ENCODE measurements around the gene R3HDM4. TPM values are rescaled to one million over a fixed set of nuclear protein-coding genes. Genes with fewer than 3 reads are reported as not detected.
"Not testable (repeated sequence)": the region's sequence is repeated elsewhere in the genome, so short reads cannot be mapped to it uniquely, and the experiment has no call there.

R3HDM4 gene
- total RNA-seq, 1 donor from 2014 or later = 75.7 TPM

DNA sequence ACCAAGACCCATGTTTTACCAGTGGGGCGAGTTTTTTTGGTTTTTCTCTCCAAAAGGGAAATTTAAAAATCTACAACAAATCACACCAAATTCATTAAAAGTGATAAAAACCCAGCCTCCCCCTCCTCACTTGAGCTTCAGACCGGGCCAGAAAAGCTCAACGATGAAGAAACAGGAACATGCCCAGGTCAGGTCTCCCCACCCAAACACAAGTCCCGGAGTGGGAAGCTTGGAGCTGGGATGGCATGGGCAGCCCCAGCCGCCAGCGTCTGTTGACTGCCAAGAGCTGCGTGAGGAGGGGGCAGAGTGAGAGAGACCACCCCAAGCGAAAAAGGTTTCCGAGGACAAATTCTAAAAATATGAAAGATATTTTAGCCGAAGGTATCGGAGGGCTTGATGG is 16.0 kb downstream of the R3HDM4 start:
- no peak for DNase-seq (ENCODE audit: extremely low read depth, low read depth, low spot score)

DNA sequence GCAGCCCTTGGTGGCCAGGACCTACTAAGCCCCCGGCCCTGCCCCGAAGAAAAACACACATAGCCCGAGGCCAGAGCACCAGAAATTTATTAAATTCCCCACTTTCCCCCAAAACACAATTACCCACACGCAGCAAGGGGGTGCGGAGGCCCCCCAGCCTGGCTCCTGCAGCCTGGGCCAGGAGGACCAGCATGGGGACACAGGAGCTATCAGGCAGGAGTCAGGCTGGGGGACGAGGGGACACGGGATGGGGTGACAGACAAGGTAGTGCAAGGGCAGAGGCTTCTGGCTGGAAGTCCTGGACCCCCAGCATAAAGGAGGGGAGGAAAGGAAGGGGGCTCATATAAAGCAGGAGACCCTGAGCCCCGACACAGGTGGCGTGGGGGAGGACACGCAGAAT is 16.6 kb downstream of the R3HDM4 start:
- no peak for DNase-seq (ENCODE audit: extremely low read depth, low read depth, low spot score)

DNA sequence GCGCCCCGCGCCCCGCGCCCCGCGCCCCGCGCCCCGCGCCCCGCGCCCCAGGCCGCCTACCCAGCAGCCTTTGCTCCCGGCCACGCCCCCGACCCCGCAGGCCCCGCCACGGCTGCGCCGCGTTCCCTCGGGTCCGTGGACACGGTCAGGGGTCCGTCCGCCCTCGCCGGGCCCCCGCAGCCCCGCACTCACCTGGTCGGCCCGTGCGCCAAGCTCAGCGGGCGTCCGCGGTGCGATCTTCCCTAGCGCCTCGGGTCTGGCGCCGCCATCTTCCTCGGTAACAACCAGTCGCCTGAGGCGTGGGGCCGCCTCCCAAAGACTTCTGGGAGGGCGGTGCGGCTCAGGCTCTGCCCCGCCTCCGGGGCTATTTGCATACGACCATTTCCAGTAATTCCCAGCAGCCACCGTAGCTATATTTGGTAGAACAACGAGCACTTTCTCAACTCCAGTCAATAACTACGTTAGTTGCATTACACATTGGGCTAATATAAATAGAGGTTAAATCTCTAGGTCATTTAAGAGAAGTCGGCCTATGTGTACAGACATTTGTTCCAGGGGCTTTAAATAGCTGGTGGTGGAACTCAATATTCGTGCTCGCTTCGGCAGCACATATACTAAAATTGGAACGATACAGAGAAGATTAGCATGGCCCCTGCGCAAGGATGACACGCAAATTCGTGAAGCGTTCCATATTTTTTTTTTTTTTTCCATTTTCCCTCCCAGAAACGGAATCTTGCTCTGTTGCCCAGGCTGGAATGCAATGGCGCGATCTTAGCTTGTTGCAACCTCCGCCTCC is 19.9 kb downstream of the R3HDM4 start, which contains the start of the genes MED16 and RNU6-9:
Gene MED16 (minus strand): TSS at position 294 of the 796 bp plus-strand sequence. CDS start 2,056 bp downstream, outside the sequence.
Gene RNU6-9 (plus strand): TSS at position 591 of the 796 bp plus-strand sequence.
- DNase-seq (ENCODE audit: extremely low read depth, low read depth, low spot score) = peak; percentile 77

DNA sequence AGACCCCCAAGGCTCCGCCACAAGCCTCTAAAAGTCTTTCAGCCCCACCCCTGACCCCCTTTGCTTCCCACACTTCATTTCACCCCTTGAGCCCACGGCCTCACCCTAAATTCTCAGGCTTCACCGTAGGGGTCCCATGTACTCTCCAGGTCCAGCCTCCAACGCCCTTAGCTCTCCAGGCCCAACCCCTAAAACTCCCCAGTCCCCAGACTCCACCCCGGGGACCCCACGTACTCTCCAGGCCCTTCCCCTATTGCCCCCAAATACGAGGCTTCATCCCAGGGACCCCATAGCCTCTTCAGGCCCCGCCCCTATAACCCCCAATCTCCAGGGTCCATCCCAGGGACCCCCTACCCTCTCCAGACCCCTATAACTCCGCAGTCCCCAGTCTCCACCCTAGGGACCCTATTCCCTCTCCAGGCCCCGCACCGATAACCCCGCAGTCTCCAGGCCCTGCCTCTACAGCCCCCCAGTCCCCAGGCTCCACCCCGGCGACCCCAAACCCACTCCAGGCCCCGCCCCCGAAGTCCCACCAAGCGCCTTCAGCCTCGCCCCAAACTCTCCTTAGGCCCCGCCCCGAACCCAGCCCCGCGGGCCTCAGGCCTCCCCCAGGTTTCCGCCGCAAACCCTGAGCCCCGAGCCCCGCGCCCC is 20.7 kb downstream of the R3HDM4 start:
- DNase-seq (ENCODE audit: extremely low read depth, low read depth, low spot score) = no peak

DNA sequence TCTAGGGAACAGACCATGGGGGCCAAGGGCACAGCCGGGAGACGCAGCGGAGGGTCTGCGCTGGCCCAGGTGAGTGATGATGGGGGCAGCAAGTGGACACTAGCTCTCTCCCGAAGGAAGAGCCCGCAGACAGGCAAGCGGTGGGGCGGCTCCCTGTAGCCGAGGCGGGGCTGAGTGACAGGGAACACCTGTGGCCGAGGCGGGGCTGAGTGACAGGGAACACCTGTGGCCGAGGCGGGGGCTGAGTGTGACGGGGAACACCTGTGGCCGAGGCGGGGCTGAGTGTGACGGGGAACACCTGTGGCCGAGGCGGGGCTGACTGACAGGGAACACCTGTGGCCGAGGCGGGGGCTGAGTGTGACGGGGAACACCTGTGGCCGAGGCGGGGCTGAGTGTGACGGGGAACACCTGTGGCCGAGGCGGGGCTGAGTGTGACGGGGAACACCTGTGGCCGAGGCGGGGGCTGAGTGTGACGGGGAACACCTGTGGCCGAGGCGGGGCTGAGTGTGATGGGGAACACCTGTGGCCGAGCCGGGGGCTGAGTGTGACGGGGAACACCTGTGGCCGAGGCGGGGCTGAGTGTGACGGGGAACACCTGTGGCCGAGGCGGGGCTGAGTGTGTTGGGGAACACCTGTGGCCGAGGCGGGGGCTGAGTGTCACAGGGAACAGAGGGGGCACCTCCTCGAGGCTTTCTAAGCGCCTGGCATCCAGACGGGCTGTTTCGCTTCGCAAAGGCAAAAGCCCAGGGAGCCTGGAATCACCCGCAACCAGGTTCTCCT is 21.4 kb downstream of the R3HDM4 start:
- DNase-seq (ENCODE audit: extremely low read depth, low read depth, low spot score) = not testable (repeated sequence)

DNA sequence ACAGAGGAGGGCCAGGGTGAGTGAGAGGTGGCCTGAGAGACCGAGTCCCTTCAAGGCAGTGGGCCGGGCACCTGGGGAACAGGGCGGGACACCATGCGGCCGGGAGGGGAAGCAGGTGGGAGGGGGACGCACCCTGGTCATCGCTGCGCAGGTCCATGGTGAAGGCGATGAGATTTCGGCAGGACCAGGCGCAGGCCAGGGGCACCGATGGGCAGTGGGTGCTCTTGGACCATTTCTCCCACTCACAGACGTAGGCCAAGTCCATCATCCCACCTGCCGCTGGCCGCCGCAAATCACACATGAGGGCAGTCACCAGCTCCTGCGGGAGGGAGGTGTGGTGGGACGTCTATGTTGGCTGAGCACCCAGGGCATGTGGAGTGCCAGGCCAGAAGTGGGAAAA is 22.2 kb downstream of the R3HDM4 start:
- DNase-seq (ENCODE audit: extremely low read depth, low read depth, low spot score) = no peak

DNA sequence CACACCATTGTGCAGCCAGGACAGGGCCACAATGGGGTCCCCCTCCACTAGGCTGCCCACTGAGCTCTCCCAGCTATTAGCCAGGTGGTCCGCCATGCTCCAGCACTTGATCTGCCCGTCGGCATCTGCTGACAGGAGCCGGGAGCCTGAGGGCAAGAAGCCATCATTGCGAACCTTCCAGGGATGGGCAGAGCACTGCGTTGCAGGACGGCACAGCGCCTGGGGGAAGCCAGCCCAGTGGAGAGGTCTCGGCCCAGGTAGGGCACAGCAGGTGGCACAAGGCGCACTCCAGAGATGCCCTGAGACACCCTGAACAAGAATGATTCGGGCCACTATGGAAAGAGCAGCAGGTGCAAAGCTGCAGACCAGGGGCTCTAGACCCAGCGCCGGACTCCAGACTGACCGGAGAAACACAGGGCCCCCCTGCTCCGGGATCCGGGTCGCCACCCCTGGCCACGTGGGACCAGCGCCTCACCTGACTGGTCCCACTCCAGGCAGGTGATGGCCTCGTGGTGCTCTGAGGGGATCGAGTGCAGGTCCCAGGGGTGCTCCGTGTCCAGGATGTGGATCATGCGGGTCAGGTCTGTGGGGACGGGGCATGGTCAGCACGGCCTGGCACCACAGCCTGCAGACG is 23.2 kb downstream of the R3HDM4 start:
- DNase-seq (ENCODE audit: extremely low read depth, low read depth, low spot score) = no peak

DNA sequence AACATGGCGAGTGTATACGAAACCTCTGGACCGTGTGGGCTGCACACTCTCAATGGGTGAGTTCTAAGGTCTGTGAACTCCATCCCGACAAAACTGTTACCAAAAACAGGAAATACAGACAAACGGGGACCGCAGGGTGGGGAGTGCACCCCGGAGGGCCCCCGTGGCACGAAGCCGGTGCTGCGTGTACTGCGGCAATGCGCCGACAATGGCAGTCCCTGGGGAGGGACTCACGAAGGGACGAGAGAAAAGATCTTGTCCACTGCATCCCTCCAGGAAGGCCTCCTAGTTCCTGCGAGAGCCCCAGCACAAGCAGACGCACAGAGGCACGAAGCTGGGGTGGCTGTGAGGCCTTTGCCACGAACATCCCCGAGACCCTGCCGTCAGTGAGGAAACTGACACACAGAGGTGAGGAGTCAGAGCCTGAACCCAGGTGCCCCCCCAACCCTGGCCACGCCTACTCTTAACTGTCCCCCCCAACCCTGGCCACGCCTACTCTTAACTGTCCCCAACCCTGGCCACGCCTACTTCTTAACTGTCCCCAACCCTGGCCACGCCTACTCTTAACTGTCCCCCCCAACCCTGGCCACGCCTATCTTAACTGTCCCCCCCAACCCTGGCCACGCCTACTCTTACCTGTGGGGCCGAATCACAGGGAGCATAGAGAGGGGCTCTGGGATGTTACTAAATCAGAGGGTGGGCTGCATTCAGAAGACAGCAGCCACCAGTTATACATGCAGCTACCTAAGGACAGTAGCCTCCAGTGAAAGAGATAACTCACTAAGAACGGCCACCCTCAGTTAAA is 24.2 kb downstream of the R3HDM4 start:
- DNase-seq (ENCODE audit: extremely low read depth, low read depth, low spot score) = no peak

DNA sequence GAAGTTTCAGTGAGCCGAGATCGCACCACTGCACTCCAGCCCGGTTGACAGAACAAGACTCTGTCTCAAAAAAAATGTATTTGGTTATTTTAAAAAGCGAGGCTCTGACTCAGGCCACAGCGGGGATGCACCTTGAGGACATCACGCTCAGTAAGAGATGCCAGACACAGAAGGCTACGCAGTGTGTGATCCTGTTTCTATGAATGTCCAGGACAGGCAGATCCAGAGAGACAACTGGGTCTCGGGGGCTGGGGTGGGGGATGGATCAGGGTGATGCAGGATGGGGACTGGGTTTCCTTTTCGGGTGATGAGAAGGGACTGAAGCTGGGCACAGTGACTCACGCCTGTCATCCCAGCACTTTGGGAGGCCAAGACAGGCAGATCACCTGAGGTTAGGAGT is 25.4 kb downstream of the R3HDM4 start:
- DNase-seq (ENCODE audit: extremely low read depth, low read depth, low spot score) = no peak

DNA sequence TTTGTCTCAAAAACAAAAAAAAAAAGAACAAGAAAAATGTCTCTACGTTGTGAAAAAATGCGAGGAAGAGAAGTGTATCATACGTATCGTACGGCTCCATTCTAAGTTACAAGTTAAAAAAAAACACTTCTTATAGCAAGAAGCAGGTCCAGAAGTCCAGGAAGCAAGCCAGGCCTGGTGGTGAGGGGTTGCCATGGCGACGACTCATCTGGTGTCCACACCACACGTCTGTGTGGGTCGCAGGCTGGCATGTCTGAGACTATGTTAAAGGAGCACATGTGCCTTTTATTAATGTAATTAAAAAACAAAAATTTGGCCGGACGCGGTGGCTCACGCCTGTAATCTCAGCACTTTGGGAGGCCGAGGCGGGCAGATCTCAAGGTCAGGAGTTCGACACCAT is 25.9 kb downstream of the R3HDM4 start:
- no peak for DNase-seq (ENCODE audit: extremely low read depth, low read depth, low spot score)

DNA sequence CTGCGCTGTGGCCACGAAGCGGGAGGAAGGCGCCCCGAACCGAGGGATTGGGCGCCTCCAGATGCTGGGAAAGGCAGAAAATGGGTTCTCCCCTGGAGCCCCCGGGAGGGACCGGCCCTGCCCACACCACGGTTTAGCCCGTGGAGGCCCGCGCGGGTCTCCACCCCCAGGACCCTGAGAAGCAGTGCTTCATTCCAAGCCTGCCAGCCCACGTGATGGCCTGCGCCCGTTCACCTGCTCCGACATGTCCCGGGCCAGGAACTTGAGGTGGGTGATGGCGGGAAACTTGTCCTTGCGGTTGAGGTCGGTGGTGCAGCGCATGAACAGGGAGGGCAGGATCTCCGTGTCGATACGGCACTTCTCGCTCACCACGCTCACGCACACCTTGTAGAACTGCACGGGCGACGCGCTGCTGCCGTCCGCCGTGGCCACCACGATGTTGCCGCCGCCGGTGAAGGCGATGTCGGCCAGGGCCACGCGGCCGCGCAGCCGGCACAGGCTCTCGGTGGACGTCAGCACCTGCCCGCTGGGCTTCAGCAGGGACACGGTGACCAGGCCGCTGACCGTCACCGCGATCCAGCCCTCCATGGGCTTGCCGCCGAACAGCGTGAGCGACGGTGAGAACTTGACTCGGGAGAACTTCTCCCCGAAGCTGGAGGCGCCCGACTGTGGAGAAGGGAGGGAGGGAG is 27.3 kb downstream of the R3HDM4 start:
- no peak for DNase-seq (ENCODE audit: extremely low read depth, low read depth, low spot score)

DNA sequence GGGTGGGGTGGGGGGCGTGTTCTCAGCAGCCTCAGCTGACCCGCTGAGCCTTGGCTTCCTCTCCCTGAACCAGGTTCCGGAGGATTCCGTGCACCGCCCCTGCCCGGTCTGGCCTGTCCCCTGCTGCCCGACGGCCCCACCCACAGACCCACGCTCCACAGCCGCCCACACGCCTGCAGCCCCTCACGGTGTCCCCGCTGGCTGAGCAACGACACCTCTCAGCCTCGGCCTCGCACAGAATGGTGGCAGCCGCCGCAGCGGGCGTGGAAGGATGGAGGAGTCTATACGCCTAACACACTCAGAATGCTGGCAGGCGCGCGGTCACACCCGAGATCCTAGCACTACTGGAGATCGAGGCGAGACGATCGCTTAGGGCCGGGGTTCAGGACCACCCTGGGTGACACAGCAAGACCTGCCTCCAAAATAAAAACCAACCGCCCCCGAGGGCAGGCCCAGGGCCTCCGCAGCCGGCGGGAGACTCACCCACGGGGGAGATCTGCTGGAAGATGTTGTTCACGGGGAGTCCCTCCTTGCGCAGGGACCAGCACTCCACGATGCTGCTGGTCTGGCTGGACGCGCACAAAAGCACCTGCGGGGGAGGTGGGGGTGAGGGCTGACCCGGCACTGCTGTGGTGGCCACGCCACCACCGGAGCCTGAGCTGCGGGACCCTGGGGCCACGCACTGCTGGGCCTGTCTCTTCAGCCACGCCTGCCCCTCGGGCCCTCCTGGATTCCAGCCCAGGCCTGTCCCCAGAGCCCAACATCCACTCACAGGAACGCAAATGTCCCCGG is 28.4 kb downstream of the R3HDM4 start:
- DNase-seq (ENCODE audit: extremely low read depth, low read depth, low spot score) = no peak

DNA sequence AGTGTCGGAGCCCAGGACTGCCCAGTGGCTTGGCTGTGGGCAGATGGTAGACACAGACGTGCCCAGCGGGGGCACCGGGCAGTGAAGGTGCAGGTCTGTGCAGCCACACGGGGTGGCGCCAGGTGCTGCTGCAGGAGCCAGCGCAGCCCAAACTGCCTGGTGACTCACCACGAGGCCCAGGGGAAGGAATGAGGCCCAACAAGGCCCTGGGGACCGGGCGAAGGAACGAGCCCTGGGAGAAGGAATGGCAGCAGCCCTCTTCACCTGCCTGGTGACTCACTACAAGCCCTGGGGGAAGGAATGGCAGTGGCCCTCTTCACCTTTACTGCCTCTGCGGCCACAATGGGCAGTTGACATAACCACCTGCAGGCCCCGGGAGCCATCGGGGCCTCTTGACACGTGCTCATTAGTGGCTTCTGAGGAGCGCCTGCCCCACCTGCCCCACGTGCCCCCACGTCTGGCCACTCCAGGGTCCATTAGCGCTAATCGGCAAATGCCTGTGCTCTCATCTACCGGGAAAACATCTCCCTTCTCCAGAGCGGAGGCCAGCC is 29.3 kb downstream of the R3HDM4 start:
- no peak for DNase-seq (ENCODE audit: extremely low read depth, low read depth, low spot score)

DNA sequence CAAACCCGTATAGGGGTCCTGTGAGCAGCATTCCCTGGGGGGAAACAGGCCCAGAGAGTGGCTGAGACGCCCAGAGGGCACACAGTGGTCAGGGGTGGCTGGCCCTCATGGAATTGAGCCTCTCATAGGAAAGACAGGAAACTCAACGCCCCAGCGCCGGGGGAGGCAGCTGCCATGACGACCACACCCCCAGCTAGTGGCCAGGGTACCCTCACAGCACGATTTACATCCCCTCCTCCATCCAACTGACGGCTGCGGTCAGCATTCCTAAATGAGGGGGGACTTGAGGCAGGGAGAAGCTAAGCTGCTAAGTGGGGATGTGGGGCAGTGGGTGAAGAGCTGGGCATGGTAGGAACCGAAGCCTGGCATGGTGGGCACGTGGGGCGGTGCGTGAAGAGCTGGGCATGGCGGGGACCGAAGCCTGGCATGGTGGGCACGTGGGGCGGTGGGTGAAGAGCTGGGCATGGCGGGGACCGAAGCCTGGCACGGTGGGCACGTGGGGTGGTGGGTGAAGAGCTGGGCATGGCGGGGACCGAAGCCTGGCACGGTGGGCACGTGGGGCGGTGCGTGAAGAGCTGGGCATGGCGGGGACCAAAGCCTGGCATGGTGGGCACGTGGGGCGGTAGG is 30.0 kb downstream of the R3HDM4 start:
- no peak for DNase-seq (ENCODE audit: extremely low read depth, low read depth, low spot score)

DNA sequence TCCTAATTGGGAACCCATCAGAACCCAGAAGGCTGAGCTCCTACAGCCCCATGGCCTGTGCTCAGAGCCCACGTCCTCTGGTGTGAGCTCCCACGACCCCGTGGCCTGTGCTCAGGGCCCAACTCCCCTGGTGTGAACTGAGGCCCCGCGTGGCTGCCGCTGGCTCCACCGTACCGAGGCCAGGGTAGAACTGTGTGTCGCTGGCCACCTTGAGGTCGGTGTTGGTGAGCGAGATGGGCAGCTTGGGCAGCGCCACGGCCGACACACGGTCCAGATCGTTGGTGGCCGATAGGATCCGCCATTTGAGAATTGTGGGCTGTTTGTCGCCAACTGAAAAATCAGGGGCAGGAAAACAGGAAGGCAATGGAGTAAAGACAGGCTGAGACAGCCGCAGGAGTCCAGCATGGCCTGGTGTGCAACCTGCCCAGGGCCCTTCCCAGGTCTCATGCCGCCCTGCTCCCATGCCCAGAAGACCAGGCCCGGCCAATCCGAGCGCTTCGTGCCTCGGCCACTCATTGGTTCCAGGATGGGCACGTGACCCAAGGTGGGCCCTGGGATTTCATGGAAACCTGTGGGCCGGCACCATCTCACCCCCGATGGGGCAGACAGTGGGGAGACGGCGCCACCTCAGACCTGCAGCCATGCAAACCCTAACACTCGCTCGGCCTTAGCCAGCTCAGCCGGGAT is 31.5 kb downstream of the R3HDM4 start:
- DNase-seq (ENCODE audit: extremely low read depth, low read depth, low spot score) = no peak

DNA sequence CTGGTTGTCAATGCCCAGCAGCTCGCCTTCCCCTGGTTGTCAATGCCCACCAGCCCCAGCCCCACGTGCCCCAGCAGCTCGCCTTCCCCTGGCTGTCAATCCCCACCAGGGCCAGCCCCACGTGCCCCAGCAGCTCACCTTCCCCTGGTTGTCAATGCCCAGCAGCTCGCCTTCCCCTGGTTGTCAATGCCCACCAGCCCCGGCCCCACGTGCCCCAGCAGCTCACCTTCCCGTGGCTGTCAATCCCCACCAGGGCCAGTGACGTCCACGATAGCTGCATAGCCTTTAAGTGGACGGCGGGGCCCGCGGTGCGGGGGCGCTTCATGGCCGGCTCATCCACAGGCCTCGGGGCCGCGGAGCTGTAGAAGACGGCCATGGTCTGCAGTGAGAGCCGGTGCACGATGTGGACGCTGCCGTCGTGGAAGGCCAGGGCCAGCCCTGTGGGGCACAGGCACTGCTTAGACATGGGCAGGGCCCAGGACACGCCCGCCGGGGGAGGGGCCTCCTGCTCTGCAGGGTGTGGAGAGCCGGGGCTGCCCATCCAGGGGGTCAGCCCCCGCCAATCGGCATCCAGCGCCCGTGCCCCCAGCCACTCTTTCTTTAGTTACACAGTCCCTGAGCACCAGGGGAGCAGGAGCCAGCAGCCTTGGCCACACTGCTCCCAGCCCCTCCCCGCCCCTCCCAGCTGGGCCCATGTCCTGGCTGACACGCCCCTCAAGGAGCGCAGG is 33.1 kb downstream of the R3HDM4 start:
- DNase-seq (ENCODE audit: extremely low read depth, low read depth, low spot score) = no peak

Measured in glomerular endothelial cell (primary cell).